ENCODE results near the gene SIM1.

DNA sequence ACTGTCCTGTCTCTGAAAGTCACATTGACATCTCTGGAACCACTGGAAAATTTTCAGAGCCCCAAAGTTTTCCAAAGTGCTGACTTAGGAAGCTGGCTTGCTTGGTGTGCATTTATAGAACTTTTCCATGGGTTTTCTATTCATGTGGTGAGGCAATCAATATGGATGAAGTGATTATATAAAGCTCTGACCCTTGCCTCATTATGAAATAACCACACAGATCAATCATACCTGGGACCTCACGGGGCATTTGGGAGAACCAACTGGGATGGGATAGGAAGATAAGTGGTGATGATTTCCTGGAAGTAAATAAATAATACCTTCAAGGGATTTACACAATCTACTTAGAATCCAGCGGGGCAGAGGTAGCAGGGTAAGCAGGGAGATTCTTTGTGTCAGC lies 22.9 kb upstream of the SIM1 start:
- TF ChIP-seq, protein P1, sequence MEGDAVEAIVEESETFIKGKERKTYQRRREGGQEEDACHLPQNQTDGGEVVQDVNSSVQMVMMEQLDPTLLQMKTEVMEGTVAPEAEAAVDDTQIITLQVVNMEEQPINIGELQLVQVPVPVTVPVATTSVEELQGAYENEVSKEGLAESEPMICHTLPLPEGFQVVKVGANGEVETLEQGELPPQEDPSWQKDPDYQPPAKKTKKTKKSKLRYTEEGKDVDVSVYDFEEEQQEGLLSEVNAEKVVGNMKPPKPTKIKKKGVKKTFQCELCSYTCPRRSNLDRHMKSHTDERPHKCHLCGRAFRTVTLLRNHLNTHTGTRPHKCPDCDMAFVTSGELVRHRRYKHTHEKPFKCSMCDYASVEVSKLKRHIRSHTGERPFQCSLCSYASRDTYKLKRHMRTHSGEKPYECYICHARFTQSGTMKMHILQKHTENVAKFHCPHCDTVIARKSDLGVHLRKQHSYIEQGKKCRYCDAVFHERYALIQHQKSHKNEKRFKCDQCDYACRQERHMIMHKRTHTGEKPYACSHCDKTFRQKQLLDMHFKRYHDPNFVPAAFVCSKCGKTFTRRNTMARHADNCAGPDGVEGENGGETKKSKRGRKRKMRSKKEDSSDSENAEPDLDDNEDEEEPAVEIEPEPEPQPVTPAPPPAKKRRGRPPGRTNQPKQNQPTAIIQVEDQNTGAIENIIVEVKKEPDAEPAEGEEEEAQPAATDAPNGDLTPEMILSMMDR (IDR thresholded peaks at IDR 0.05 in 2 of 3, conservative IDR thresholded peaks at IDR 0.05 in 1 of 3; ENCODE audit: borderline replicate concordance in 1 of 3, insufficient read depth in 1 of 3, low read depth in 2 of 3, low read length in 2 of 3), result no peak
- no peak for TF ChIP-seq POLR2A (IDR thresholded peaks at IDR 0.05; ENCODE audit: borderline replicate concordance, extremely low read depth, insufficient read depth, insufficient read length)
- no peak for TF ChIP-seq EZH2 (IDR thresholded peaks at IDR 0.05)
- TF ChIP-seq POLR2AphosphoS5 (IDR thresholded peaks at IDR 0.05; ENCODE audit: low read depth, low read length), result no peak
- no peak for TF ChIP-seq TCF7L2 (IDR thresholded peaks at IDR 0.05; ENCODE audit: borderline replicate concordance, extremely low read depth, insufficient read depth, insufficient read length)
- TF ChIP-seq SP1 (IDR thresholded peaks at IDR 0.05; ENCODE audit: low read depth), result no peak
- TF ChIP-seq RAD21 (IDR thresholded peaks at IDR 0.05; ENCODE audit: low read depth), result no peak
- TF ChIP-seq, protein P2, sequence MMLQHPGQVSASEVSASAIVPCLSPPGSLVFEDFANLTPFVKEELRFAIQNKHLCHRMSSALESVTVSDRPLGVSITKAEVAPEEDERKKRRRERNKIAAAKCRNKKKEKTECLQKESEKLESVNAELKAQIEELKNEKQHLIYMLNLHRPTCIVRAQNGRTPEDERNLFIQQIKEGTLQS (IDR thresholded peaks at IDR 0.05), result no peak
- TF ChIP-seq, protein P3, sequence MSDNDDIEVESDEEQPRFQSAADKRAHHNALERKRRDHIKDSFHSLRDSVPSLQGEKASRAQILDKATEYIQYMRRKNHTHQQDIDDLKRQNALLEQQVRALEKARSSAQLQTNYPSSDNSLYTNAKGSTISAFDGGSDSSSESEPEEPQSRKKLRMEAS (IDR thresholded peaks at IDR 0.05), result no peak
